Mammary epithelial cell (primary cell): ENCODE data around the gene CSNK2A2.

ENCODE experiments used
- EZH2 ChIP-seq: IDR thresholded peaks from 2 replicates; pipeline ENCODE4 v1.6.1; 2012; ENCODE audit warnings: low read length, inconsistent platforms, borderline replicate concordance
- TF ChIP-seq, protein P1 (sequence below), 2 donors: IDR thresholded peaks in 1 of 2; conservative IDR thresholded peaks in 1 of 2; 2 replicates each; pipeline ENCODE4 v1.5.1; 2011 to 2012; ENCODE audit warnings: inconsistent platforms in 2 of 2, low read length in 2 of 2, mild to moderate bottlenecking in 2 of 2, control low read depth in 1 of 2, low read depth in 1 of 2; ENCODE audit not compliant: insufficient read depth in 1 of 2; ENCODE audit errors: extremely low read depth in 1 of 2

GRCh38 chr16:58226790-58227189 lies 28.9 kb upstream of the CSNK2A2 start:
- TF ChIP-seq, protein P1, sequence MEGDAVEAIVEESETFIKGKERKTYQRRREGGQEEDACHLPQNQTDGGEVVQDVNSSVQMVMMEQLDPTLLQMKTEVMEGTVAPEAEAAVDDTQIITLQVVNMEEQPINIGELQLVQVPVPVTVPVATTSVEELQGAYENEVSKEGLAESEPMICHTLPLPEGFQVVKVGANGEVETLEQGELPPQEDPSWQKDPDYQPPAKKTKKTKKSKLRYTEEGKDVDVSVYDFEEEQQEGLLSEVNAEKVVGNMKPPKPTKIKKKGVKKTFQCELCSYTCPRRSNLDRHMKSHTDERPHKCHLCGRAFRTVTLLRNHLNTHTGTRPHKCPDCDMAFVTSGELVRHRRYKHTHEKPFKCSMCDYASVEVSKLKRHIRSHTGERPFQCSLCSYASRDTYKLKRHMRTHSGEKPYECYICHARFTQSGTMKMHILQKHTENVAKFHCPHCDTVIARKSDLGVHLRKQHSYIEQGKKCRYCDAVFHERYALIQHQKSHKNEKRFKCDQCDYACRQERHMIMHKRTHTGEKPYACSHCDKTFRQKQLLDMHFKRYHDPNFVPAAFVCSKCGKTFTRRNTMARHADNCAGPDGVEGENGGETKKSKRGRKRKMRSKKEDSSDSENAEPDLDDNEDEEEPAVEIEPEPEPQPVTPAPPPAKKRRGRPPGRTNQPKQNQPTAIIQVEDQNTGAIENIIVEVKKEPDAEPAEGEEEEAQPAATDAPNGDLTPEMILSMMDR (conservative IDR thresholded peaks at IDR 0.05 in 1 of 2, IDR thresholded peaks at IDR 0.05 in 1 of 2; ENCODE audit: extremely low read depth in 1 of 2, insufficient read depth in 1 of 2, low read depth in 1 of 2, low read length in 2 of 2) = no peak
- TF ChIP-seq EZH2 = no peak
